IMR-90 (cell line): ENCODE data around the gene QARS1. TPM values are rescaled to one million over a fixed set of nuclear protein-coding genes. Genes with fewer than 3 reads are reported as not detected.
A peak's percentile ranks its signal among the peaks of the same experiment; 100 is the strongest.

Source experiments
- ATAC-seq: fragments of 200-7000 bp; cut with Tn5 transposase; 2 replicates; pipeline ENCODE4 v1.9.1; 2020; ENCODE audit warnings: low read depth, mild to moderate bottlenecking, moderate library complexity
- BruUV-seq: library from RNA; stranded (reverse); fragments of 400-500 nt; replicated peaks from 2 replicates; lab custom pipeline; 2021; lab: Mats Ljungman, UMichigan
- CTCF ChIA-PET: fragments of 300-600 bp; formaldehyde crosslinking; extraction: SDS; loops from one replicate; lab custom pipeline; 2021; ENCODE audit warnings: antibody characterized with exemption; lab: Yijun Ruan, JAX
- POLR2A ChIA-PET: fragments of 300-600 bp; sonication (Branson Sonifier 250); formaldehyde crosslinking; loops from one replicate; lab custom pipeline; 2022; ENCODE audit warnings: antibody characterized with exemption; ENCODE audit not compliant: unreplicated experiment; lab: Charles Lee
- DNase-seq: peaks from one replicate; pipeline ENCODE4 v3.0.0; 2013
- H2AFZ ChIP-seq: replicated peaks from 2 replicates; pipeline ENCODE3; 2013; ENCODE audit warnings: low read length, mild to moderate bottlenecking; ENCODE audit not compliant: poor library complexity
- H2AK5ac ChIP-seq: 2 replicates; pipeline ENCODE4 v1.6.1; 2013; ENCODE audit warnings: low read depth, low read length, inconsistent platforms
- H2AK9ac ChIP-seq: replicated peaks from 2 replicates; pipeline ENCODE3; 2013; ENCODE audit warnings: mild to moderate bottlenecking, low read depth, low read length, moderate library complexity; ENCODE audit not compliant: poor library complexity
- H2BK120ac ChIP-seq: 2 replicates; pipeline ENCODE4 v1.6.1; 2013; ENCODE audit warnings: low read depth, low read length, inconsistent platforms
- H2BK15ac ChIP-seq: 3 replicates; pipeline ENCODE4 v1.6.1; 2013; ENCODE audit warnings: low read depth, low read length, inconsistent platforms
- H2BK20ac ChIP-seq: 2 replicates; pipeline ENCODE4 v1.6.1; 2013; ENCODE audit warnings: low read depth, mild to moderate bottlenecking, inconsistent platforms, low read length, moderate library complexity
- H2BK5ac ChIP-seq: 2 replicates; pipeline ENCODE4 v1.6.1; 2013; ENCODE audit warnings: mild to moderate bottlenecking, low read depth, low read length, inconsistent platforms; ENCODE audit not compliant: poor library complexity, severe bottlenecking
- H3K14ac ChIP-seq: replicated peaks from 2 replicates; pipeline ENCODE4 v1.6.1; 2013; ENCODE audit warnings: low read depth, low read length, inconsistent platforms
- H3K18ac ChIP-seq: 2 replicates; pipeline ENCODE4 v1.6.1; 2013; ENCODE audit warnings: low read depth, low read length, control low read depth
- H3K23ac ChIP-seq: 2 replicates; pipeline ENCODE4 v1.6.1; 2013; ENCODE audit warnings: low read depth, low read length, inconsistent platforms
- H3K27ac ChIP-seq: 2 replicates; pipeline ENCODE4 v1.5.1; 2013; ENCODE audit warnings: mild to moderate bottlenecking, control low read depth, low read length; ENCODE audit not compliant: insufficient read depth
- H3K27me3 ChIP-seq: 2 replicates; pipeline ENCODE4 v1.6.1; 2013; ENCODE audit warnings: low read length; ENCODE audit not compliant: control insufficient read depth, insufficient read depth
- H3K36me3 ChIP-seq: 2 replicates; pipeline ENCODE4 v1.6.1; 2013; ENCODE audit warnings: low read length, mixed read lengths; ENCODE audit not compliant: control insufficient read depth, insufficient read depth
- H3K4ac ChIP-seq: 2 replicates; pipeline ENCODE4 v1.6.1; 2013; ENCODE audit warnings: low read depth, low read length, inconsistent platforms
- H3K4me1 ChIP-seq: 2 replicates; pipeline ENCODE4 v1.6.1; 2013; ENCODE audit warnings: low read length, mixed read lengths; ENCODE audit not compliant: control insufficient read depth, insufficient read depth
- H3K4me2 ChIP-seq: 2 replicates; pipeline ENCODE4 v1.6.1; 2013; ENCODE audit warnings: low read depth, mild to moderate bottlenecking, control low read depth, low read length, moderate library complexity
- H3K4me3 ChIP-seq: 2 replicates; pipeline ENCODE4 v1.5.1; 2013; ENCODE audit warnings: low read depth, mild to moderate bottlenecking, control low read depth, low read length, moderate library complexity; ENCODE audit not compliant: insufficient read depth
- H3K56ac ChIP-seq: 2 replicates; pipeline ENCODE4 v1.6.1; 2013; ENCODE audit warnings: low read length, inconsistent platforms; ENCODE audit not compliant: insufficient read depth; ENCODE audit errors: extremely low read depth
- H3K79me1 ChIP-seq, 2 experiments: 2 replicates each; pipeline ENCODE4 v1.6.1; 2013; ENCODE audit warnings: low read length in 2 of 2, inconsistent platforms in 1 of 2, low read depth in 1 of 2
- H3K9ac ChIP-seq: 2 replicates; pipeline ENCODE4 v1.6.1; 2013; ENCODE audit warnings: low read depth, low read length, control low read depth
- H3K9me1 ChIP-seq: 2 replicates; pipeline ENCODE4 v1.6.1; 2013; ENCODE audit warnings: low read length, inconsistent platforms; ENCODE audit not compliant: insufficient read depth
- H3K9me3 ChIP-seq: 2 replicates; pipeline ENCODE4 v1.6.1; 2013; ENCODE audit warnings: low read length; ENCODE audit not compliant: control insufficient read depth, insufficient read depth
- H4K20me1 ChIP-seq: 2 replicates; pipeline ENCODE4 v1.6.1; 2013; ENCODE audit warnings: low read length, inconsistent platforms; ENCODE audit not compliant: insufficient read depth
- H4K5ac ChIP-seq: 2 replicates; pipeline ENCODE4 v1.6.1; 2013; ENCODE audit warnings: mild to moderate bottlenecking, low read depth, low read length, control low read depth
- H4K8ac ChIP-seq, 2 experiments: 2 replicates each; pipeline ENCODE4 v1.6.1; 2013; ENCODE audit warnings: low read depth in 2 of 2, low read length in 2 of 2, control low read depth in 1 of 2, inconsistent platforms in 1 of 2
- H4K91ac ChIP-seq: 2 replicates; pipeline ENCODE4 v1.6.1; 2013; ENCODE audit warnings: low read depth, low read length, inconsistent platforms; ENCODE audit not compliant: insufficient read depth
- BHLHE40 ChIP-seq: fragments of 150-350 bp; IDR thresholded peaks from 2 replicates; pipeline ENCODE4 v1.6.1; 2016; ENCODE audit warnings: mild to moderate bottlenecking, low read depth, low read length
- CEBPB ChIP-seq: IDR thresholded peaks from 2 replicates; pipeline ENCODE4 v1.6.1; 2012; ENCODE audit warnings: low read depth, low read length, improper control_type of control experiment
- CHD1 ChIP-seq: IDR thresholded peaks from 2 replicates; pipeline ENCODE4 v1.6.1; 2012; ENCODE audit warnings: low read depth, low read length, improper control_type of control experiment
- FOS ChIP-seq: fragments of 150-350 bp; IDR thresholded peaks from 2 replicates; pipeline ENCODE4 v1.6.1; 2016; ENCODE audit warnings: low read depth, low read length
- MAFK ChIP-seq: IDR thresholded peaks from 2 replicates; pipeline ENCODE4 v1.6.1; 2012; ENCODE audit warnings: low read depth, low read length, improper control_type of control experiment
- MAZ ChIP-seq: IDR thresholded peaks from 2 replicates; pipeline ENCODE4 v1.6.1; 2012; ENCODE audit warnings: low read depth, mild to moderate bottlenecking, low read length, improper control_type of control experiment, moderate library complexity, borderline replicate concordance
- MXI1 ChIP-seq: IDR thresholded peaks from 2 replicates; pipeline ENCODE4 v1.6.1; 2012; ENCODE audit warnings: low read depth, mild to moderate bottlenecking, low read length, moderate library complexity, borderline replicate concordance
- NFE2L2 ChIP-seq: fragments of 150-350 bp; IDR thresholded peaks from 2 replicates; pipeline ENCODE4 v1.6.1; 2016; ENCODE audit warnings: low read depth, mild to moderate bottlenecking, low read length
- POLR2A ChIP-seq: IDR thresholded peaks from 2 replicates; pipeline ENCODE4 v1.6.1; 2012; ENCODE audit warnings: mild to moderate bottlenecking, low read depth, low read length
- RAD21 ChIP-seq: IDR thresholded peaks from 2 replicates; pipeline ENCODE4 v1.6.1; 2012; ENCODE audit warnings: low read length, improper control_type of control experiment
- RCOR1 ChIP-seq: IDR thresholded peaks from 2 replicates; pipeline ENCODE4 v1.6.1; 2012; ENCODE audit warnings: mild to moderate bottlenecking, low read length, improper control_type of control experiment; ENCODE audit not compliant: insufficient replicate concordance
- RFX5 ChIP-seq: IDR thresholded peaks from 2 replicates; pipeline ENCODE4 v1.8.0; 2012; ENCODE audit warnings: low read depth, mild to moderate bottlenecking, low read length, moderate library complexity
- SMC3 ChIP-seq: fragments of 150-350 bp; IDR thresholded peaks from 2 replicates; pipeline ENCODE4 v1.6.1; 2016; ENCODE audit warnings: low read depth, mild to moderate bottlenecking, antibody characterized with exemption, low read length, moderate library complexity
- WGBS, 2 experiments: methylation state at CpG; one replicate each; pipeline versions ENCODE4 v1.1.5 to v1.1.7; 2013; ENCODE audit warnings: missing lambda C conversion rate in 2 of 2; ENCODE audit not compliant: insufficient read length in 1 of 2; ENCODE audit errors: extremely low coverage in 2 of 2; 5-methylcytosine and 5-hydroxymethylcytosine counted together
- dilution Hi-C: fragments of 300-500 bp; cut with HindIII; formaldehyde crosslinking; loops from one replicate; pipeline ENCODE4 v1.14.3; 2018; ENCODE audit warnings: low sequenced_read_pairs; ENCODE audit not compliant: unreplicated experiment
- in situ Hi-C: fragments of 300-500 bp; cut with MboI; formaldehyde crosslinking; loops from 3 replicates; pipeline ENCODE4 v1.14.3; 2019; ENCODE audit warnings: low sequenced_read_pairs, inconsistent platforms, mixed read lengths
- intact Hi-C: fragments of 100-400 bp; cut with micrococcal nuclease; formaldehyde crosslinking; loops from 2 replicates; pipeline ENCODE4 v1.10.0; 2022
- polyA plus RNA-seq, 3 experiments: library from polyadenylated mRNA; depleted of rRNA; stranded (reverse); fragments of >200 nt; gene quantifications; 2 replicates each; pipeline ENCODE4 v1.2.3, GENCODE V29; 2012; ENCODE audit warnings: low replicate concordance in 1 of 3
- total RNA-seq: library from RNA; depleted of rRNA; stranded (reverse); fragments of >200 nt; gene quantifications from 2 replicates; pipeline ENCODE4 v1.2.3, GENCODE V29; 2012
- TF ChIP-seq, protein P1 (sequence below): fragments of 150-350 bp; IDR thresholded peaks from 2 replicates; pipeline ENCODE4 v1.6.1; 2016; ENCODE audit warnings: low read depth, mild to moderate bottlenecking, low read length, moderate library complexity, borderline replicate concordance
- TF ChIP-seq, protein P2 (sequence below): fragments of 150-350 bp; IDR thresholded peaks from 2 replicates; pipeline ENCODE4 v1.6.1; 2017; ENCODE audit warnings: mild to moderate bottlenecking, antibody characterized with exemption, low read length, low read depth
- TF ChIP-seq, protein P3 (sequence below): conservative IDR thresholded peaks from 2 replicates; pipeline ENCODE4 v1.5.1; 2012; ENCODE audit warnings: mild to moderate bottlenecking, low read depth, low read length, improper control_type of control experiment

Gene QARS1
- total and polyA plus RNA-seq, 2 of the 4 experiments (the other 2 are of a cell fraction), result 354 to 396 TPM

DNA sequence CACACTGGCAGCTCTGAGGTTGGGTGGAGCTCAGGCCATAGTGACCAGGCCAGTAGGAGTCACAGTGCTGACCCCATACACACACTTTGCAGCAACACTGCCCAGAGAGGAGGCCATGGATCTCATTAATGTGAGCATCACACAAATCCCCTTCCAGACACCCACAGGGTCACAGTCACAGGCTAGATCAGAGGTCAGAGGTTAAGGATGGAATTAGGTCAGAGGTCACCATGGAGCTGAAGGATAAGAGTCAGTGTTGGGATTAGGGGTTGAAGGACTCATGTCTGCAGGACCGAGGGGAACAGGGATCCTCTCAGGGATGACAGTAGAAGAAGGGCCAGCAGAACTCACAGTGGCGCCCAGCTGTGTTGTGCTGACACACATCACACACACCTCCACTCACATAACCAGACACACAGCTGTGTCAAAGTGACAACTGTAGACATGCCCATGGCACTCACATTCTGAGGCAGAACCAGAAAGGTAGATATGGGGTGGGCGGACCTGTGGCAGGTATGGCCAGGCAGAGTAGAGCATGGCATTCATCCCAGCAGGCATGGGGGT is 48.9 kb upstream of the QARS1 start:
- ATAC-seq (no peak), DNase-seq (no peak)
- Histone ChIP-seq H4K91ac (no peak overlapping the region), H3K27me3 (no peaks in the 10 kb centered on the region), H3K23ac (no peak overlapping the region), H4K20me1 (no peaks in the 10 kb centered on the region), H2AK9ac (no peak overlapping the region), H2BK20ac (no peak overlapping the region), H3K4me1 (no peaks in the 10 kb centered on the region), H3K4me2 (no peak overlapping the region), H3K9ac (no peak overlapping the region), H2AK5ac (no peak overlapping the region), H3K4ac (no peak overlapping the region), H3K27ac (no peak overlapping the region), H2BK5ac (no peak overlapping the region), H3K9me3 (no peaks in the 10 kb centered on the region), H2BK15ac (no peak overlapping the region), H3K79me1 (no peaks in the 10 kb centered on the region), H2AFZ (peak overlapping the region; percentile 32), H3K14ac (no peak overlapping the region), H4K5ac (no peak overlapping the region), H3K56ac (no peak overlapping the region), H3K4me3 (no peak overlapping the region), H3K36me3 (no peaks in the 10 kb centered on the region), H3K18ac (no peak overlapping the region), H3K9me1 (no peaks in the 10 kb centered on the region), H2BK120ac (no peak overlapping the region), H4K8ac (no peak overlapping the region)
- CTCF ChIA-PET, result no interaction called here
- POLR2A ChIA-PET, result no interaction called here
- BruUV-seq, result no TSS peak
- TF ChIP-seq NFE2L2, result no peak
- TF ChIP-seq, protein P1, sequence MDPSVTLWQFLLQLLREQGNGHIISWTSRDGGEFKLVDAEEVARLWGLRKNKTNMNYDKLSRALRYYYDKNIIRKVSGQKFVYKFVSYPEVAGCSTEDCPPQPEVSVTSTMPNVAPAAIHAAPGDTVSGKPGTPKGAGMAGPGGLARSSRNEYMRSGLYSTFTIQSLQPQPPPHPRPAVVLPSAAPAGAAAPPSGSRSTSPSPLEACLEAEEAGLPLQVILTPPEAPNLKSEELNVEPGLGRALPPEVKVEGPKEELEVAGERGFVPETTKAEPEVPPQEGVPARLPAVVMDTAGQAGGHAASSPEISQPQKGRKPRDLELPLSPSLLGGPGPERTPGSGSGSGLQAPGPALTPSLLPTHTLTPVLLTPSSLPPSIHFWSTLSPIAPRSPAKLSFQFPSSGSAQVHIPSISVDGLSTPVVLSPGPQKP, result no peak
- TF ChIP-seq MAFK, result no peak
- no peak for TF ChIP-seq FOS
- no peak for TF ChIP-seq CHD1
- TF ChIP-seq POLR2A, result no peak
- TF ChIP-seq RFX5, result no peak
- no peak for TF ChIP-seq MXI1
- TF ChIP-seq, protein P2, sequence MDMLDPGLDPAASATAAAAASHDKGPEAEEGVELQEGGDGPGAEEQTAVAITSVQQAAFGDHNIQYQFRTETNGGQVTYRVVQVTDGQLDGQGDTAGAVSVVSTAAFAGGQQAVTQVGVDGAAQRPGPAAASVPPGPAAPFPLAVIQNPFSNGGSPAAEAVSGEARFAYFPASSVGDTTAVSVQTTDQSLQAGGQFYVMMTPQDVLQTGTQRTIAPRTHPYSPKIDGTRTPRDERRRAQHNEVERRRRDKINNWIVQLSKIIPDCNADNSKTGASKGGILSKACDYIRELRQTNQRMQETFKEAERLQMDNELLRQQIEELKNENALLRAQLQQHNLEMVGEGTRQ, result no peak
- no peak for TF ChIP-seq RCOR1
- TF ChIP-seq, protein P3, sequence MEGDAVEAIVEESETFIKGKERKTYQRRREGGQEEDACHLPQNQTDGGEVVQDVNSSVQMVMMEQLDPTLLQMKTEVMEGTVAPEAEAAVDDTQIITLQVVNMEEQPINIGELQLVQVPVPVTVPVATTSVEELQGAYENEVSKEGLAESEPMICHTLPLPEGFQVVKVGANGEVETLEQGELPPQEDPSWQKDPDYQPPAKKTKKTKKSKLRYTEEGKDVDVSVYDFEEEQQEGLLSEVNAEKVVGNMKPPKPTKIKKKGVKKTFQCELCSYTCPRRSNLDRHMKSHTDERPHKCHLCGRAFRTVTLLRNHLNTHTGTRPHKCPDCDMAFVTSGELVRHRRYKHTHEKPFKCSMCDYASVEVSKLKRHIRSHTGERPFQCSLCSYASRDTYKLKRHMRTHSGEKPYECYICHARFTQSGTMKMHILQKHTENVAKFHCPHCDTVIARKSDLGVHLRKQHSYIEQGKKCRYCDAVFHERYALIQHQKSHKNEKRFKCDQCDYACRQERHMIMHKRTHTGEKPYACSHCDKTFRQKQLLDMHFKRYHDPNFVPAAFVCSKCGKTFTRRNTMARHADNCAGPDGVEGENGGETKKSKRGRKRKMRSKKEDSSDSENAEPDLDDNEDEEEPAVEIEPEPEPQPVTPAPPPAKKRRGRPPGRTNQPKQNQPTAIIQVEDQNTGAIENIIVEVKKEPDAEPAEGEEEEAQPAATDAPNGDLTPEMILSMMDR, result no peak
- no peak for TF ChIP-seq RAD21
- TF ChIP-seq SMC3, result no peak
- TF ChIP-seq CEBPB, result no peak
- TF ChIP-seq BHLHE40, result no peak
- TF ChIP-seq MAZ, result no peak
- dilution Hi-C loops (no loop called here), in situ Hi-C loops (loop anchor here (25.0 kb wide), 1 partner anchor 284 kb away; the partner anchor contains the start of gene NICN1), intact Hi-C loops (no loop called here)
- WGBS, 2 experiments, result no CpG with 5 or more reads among the region's 3 CpGs
